Coronary artery (tissue), 2 donors: ENCODE data around the gene CFD.
"Not testable (repeated sequence)": the region's sequence is repeated elsewhere in the genome, so short reads cannot be mapped to it uniquely, and the experiment has no call there.

ENCODE experiments used
- DNase-seq: peaks from one replicate; pipeline ENCODE4 v3.0.0-alpha.2; 2017; ENCODE audit warnings: low spot score
- H3K27ac ChIP-seq, 2 donors: fragments of 200-600 bp; sonication (generic); one replicate each; pipeline ENCODE4 v1.5.1; 2016 to 2019
- H3K4me3 ChIP-seq: fragments of 200-600 bp; sonication (generic); 2 replicates; pipeline ENCODE4 v1.5.1; 2016; ENCODE audit warnings: mild to moderate bottlenecking, moderate library complexity
- CTCF ChIP-seq: fragments of 200-600 bp; sonication (generic); IDR thresholded peaks from one replicate; pipeline ENCODE4 v1.5.1; 2019; ENCODE audit warnings: antibody characterized with exemption

Gene CFD

GRCh38 chr19:876089-876488, 16.6 kb downstream of the CFD start:
- no peak for TF ChIP-seq CTCF
- no peak for DNase-seq
- no peak overlapping the region for H3K27ac ChIP-seq
- no peak overlapping the region for H3K4me3 ChIP-seq

- Histone ChIP-seq H3K4me3 (no peak overlapping the region), H3K27ac (no peak overlapping the region)
- TF ChIP-seq CTCF = no peak
- no peak for DNase-seq
Observed at GRCh38 chr19:876780-877314, 17.4 kb downstream of the CFD start.

- H3K27ac ChIP-seq, H3K4me3 ChIP-seq, DNase-seq: not testable (repeated sequence)
Observed at GRCh38 chr19:877992-878660, 18.7 kb downstream of the CFD start.

- not testable (repeated sequence) for DNase-seq, H3K4me3 ChIP-seq, H3K27ac ChIP-seq
Observed at GRCh38 chr19:878751-879561, 19.5 kb downstream of the CFD start.

- TF ChIP-seq CTCF = no peak
- no peak overlapping the region for H3K4me3 ChIP-seq
- DNase-seq = no peak
- H3K27ac ChIP-seq = no peak overlapping the region
Observed at GRCh38 chr19:879711-880438, 20.4 kb downstream of the CFD start.

GRCh38 chr19:881385-882071, 22.1 kb downstream of the CFD start:
- no peak for DNase-seq
- H3K4me3 ChIP-seq = no peak overlapping the region
- H3K27ac ChIP-seq = no peak overlapping the region
- no peak for TF ChIP-seq CTCF

- no peak for TF ChIP-seq CTCF
- Histone ChIP-seq H3K27ac (no peak overlapping the region), H3K4me3 (no peak overlapping the region)
- DNase-seq = no peak
Observed at GRCh38 chr19:882871-883497, 23.5 kb downstream of the CFD start.
